ENCODE data around the gene PRKCI. TPM values are rescaled to one million over a fixed set of nuclear protein-coding genes. Genes with fewer than 3 reads are reported as not detected.

PRKCI gene
- total RNA-seq, 4 donors from 2014 or later: 28.2 to 54.2 (median 34.3) TPM

- Histone ChIP-seq H3K9me3 (no peaks in the 10 kb centered on the region), H3K4me1 (peaks cover 0 to 4% (median 0%) of the 10 kb centered on the region in 4 donors), H3K27ac (no peak overlapping the region), H3K36me3 (peaks cover 0 to 47% (median 0%) of the 10 kb centered on the region in 3 donors), H3K27me3 (no peaks in the 10 kb centered on the region), H3K4me3 (no peak overlapping the region)
- 94 to 98% methylated on average over 1 of the region's 1 CpG for WGBS, 2 donors
- TF ChIP-seq CTCF (IDR thresholded peaks at IDR 0.05) (no peak), EP300 (IDR thresholded peaks at IDR 0.05) (no peak), POLR2A (IDR thresholded peaks at IDR 0.05) (no peak)
- no peak for DNase-seq (ENCODE audit: low spot score in 2 of 2)
Observed at GRCh38 chr3:170302008-170302407, 79.8 kb downstream of the PRKCI start.

GRCh38 chr3:170306015-170306414 lies 83.8 kb downstream of the PRKCI start:
- peaks cover 0 to 11% (median 0%) of the 10 kb centered on the region in 4 donors for H3K4me1 ChIP-seq
- no peak overlapping the region for H3K4me3 ChIP-seq
- H3K27me3 ChIP-seq: no peaks in the 10 kb centered on the region
- no peak overlapping the region for H3K27ac ChIP-seq
- DNase-seq (ENCODE audit: low spot score in 2 of 2): no peak
- TF ChIP-seq POLR2A (IDR thresholded peaks at IDR 0.05) (no peak), EP300 (IDR thresholded peaks at IDR 0.05) (no peak), CTCF (IDR thresholded peaks at IDR 0.05) (no peak)
- WGBS, 2 donors: 87 to 89% methylated on average over 2 of the region's 2 CpGs
- H3K36me3 ChIP-seq: peaks cover 0 to 10% (median 0%) of the 10 kb centered on the region in 3 donors
- no peaks in the 10 kb centered on the region for H3K9me3 ChIP-seq

GRCh38 chr3:170307671-170308405 lies 85.6 kb downstream of the PRKCI start:
- WGBS, 2 donors: 89 to 90% methylated on average over 11 of the region's 11 CpGs
- no peak overlapping the region for H3K4me3 ChIP-seq
- H3K27ac ChIP-seq: no peak overlapping the region
- no peaks in the 10 kb centered on the region for H3K27me3 ChIP-seq
- no peaks in the 10 kb centered on the region for H3K9me3 ChIP-seq
- DNase-seq (ENCODE audit: low spot score in 2 of 2): no peak
- H3K36me3 ChIP-seq: no peaks in the 10 kb centered on the region
- peaks cover 0 to 7% (median 0%) of the 10 kb centered on the region in 4 donors for H3K4me1 ChIP-seq
- TF ChIP-seq CTCF (IDR thresholded peaks at IDR 0.05): no peak
- no peak for TF ChIP-seq POLR2A (IDR thresholded peaks at IDR 0.05)

GRCh38 chr3:170309046-170309445 lies 86.8 kb downstream of the PRKCI start:
- DNase-seq (ENCODE audit: low spot score in 2 of 2): no peak
- H3K36me3 ChIP-seq: no peaks in the 10 kb centered on the region
- H3K27ac ChIP-seq: no peak overlapping the region
- 24 to 33% methylated on average over 1 of the region's 1 CpG for WGBS, 2 donors
- H3K4me1 ChIP-seq: peaks cover 0 to 7% (median 0%) of the 10 kb centered on the region in 4 donors
- no peaks in the 10 kb centered on the region for H3K9me3 ChIP-seq
- no peaks in the 10 kb centered on the region for H3K27me3 ChIP-seq
- no peak overlapping the region for H3K4me3 ChIP-seq
- no peak for TF ChIP-seq CTCF (IDR thresholded peaks at IDR 0.05)
- TF ChIP-seq EP300 (IDR thresholded peaks at IDR 0.05): no peak
- no peak for TF ChIP-seq POLR2A (IDR thresholded peaks at IDR 0.05)

- H3K4me3 ChIP-seq: no peak overlapping the region
- WGBS, 2 donors: 59 to 64% methylated on average over 3 of the region's 3 CpGs
- H3K27me3 ChIP-seq: no peaks in the 10 kb centered on the region
- DNase-seq (ENCODE audit: low spot score in 2 of 2): no peak
- H3K27ac ChIP-seq: no peak overlapping the region
- H3K9me3 ChIP-seq: no peaks in the 10 kb centered on the region
- H3K36me3 ChIP-seq: no peaks in the 10 kb centered on the region
- no peak for TF ChIP-seq CTCF (IDR thresholded peaks at IDR 0.05)
- H3K4me1 ChIP-seq: peaks cover 0 to 3% (median 0%) of the 10 kb centered on the region in 4 donors
Observed at GRCh38 chr3:170317954-170318353, 95.7 kb downstream of the PRKCI start.
